ENCODE results near the gene C9orf57.
A peak's percentile ranks its signal among the peaks of the same experiment; 100 is the strongest.

C9orf57 gene

GRCh38 chr9:72065076-72065475 is 4.7 kb upstream of the C9orf57 start:
- Mint-ChIP-seq H3K36me3 (ENCODE audit: low read depth) (no peaks in the 10 kb centered on the region), H3K9me3 (peaks cover 5% of the 10 kb centered on the region), H3K27ac (no peak overlapping the region), H3K4me1 (no peaks in the 10 kb centered on the region), H3K27me3 (ENCODE audit: low read depth) (peaks cover 8% of the 10 kb centered on the region), H3K4me3 (no peak overlapping the region)
- no peak for TF ChIP-seq CTCF (IDR thresholded peaks at IDR 0.05; ENCODE audit: unreplicated experiment in 3 of 3)

- no peak for TF ChIP-seq CTCF (IDR thresholded peaks at IDR 0.05; ENCODE audit: unreplicated experiment in 3 of 3)
- Mint-ChIP-seq H3K36me3 (ENCODE audit: low read depth) (no peaks in the 10 kb centered on the region), H3K9me3 (peaks cover 3% of the 10 kb centered on the region), H3K27me3 (ENCODE audit: low read depth) (peaks cover 5% of the 10 kb centered on the region), H3K4me3 (no peak overlapping the region), H3K4me1 (peaks cover 12% of the 10 kb centered on the region), H3K27ac (no peak overlapping the region)
Observed at GRCh38 chr9:72052122-72052521, 8.3 kb downstream of the C9orf57 start.

GRCh38 chr9:72048850-72049249 is 11.6 kb downstream of the C9orf57 start:
- peaks cover 5% of the 10 kb centered on the region for H3K27me3 Mint-ChIP-seq (ENCODE audit: low read depth)

GRCh38 chr9:72046630-72047456 is 13.6 kb downstream of the C9orf57 start:
- Mint-ChIP-seq H3K27ac (no peak overlapping the region), H3K4me1 (peaks cover 18% of the 10 kb centered on the region), H3K36me3 (ENCODE audit: low read depth) (no peaks in the 10 kb centered on the region), H3K27me3 (ENCODE audit: low read depth) (peaks cover 4% of the 10 kb centered on the region), H3K9me3 (peaks cover 3% of the 10 kb centered on the region), H3K4me3 (no peak overlapping the region)
- TF ChIP-seq CTCF (IDR thresholded peaks at IDR 0.05; ENCODE audit: unreplicated experiment in 3 of 3) = no peak

More at GRCh38 chr9:72048850-72049249, 11.6 kb downstream of the C9orf57 start:
- no peaks in the 10 kb centered on the region for H3K36me3 Mint-ChIP-seq (ENCODE audit: low read depth)
- H3K4me1 Mint-ChIP-seq = peaks cover 12% of the 10 kb centered on the region
- peak overlapping the region in 1 of 3 experiments; percentile 12 for H3K27ac Mint-ChIP-seq
- TF ChIP-seq CTCF (IDR thresholded peaks at IDR 0.05; ENCODE audit: unreplicated experiment in 3 of 3) = no peak
- H3K9me3 Mint-ChIP-seq = peaks cover 3% of the 10 kb centered on the region
- H3K4me3 Mint-ChIP-seq = no peak overlapping the region

GRCh38 chr9:72044095-72044494 is 16.3 kb downstream of the C9orf57 start:
- Mint-ChIP-seq H3K36me3 (ENCODE audit: low read depth) (no peaks in the 10 kb centered on the region), H3K4me1 (peaks cover 19% of the 10 kb centered on the region), H3K27me3 (ENCODE audit: low read depth) (peaks cover 6% of the 10 kb centered on the region), H3K9me3 (no peaks in the 10 kb centered on the region), H3K27ac (no peak overlapping the region), H3K4me3 (no peak overlapping the region)
- TF ChIP-seq CTCF (IDR thresholded peaks at IDR 0.05; ENCODE audit: unreplicated experiment in 3 of 3) = no peak

GRCh38 chr9:72043576-72043975 is 16.8 kb downstream of the C9orf57 start:
- Mint-ChIP-seq H3K4me3 (no peak overlapping the region), H3K36me3 (ENCODE audit: low read depth) (no peaks in the 10 kb centered on the region), H3K27ac (no peak overlapping the region), H3K27me3 (ENCODE audit: low read depth) (peaks cover 11% of the 10 kb centered on the region), H3K4me1 (peaks cover 14% of the 10 kb centered on the region), H3K9me3 (no peaks in the 10 kb centered on the region)
- no peak for TF ChIP-seq CTCF (IDR thresholded peaks at IDR 0.05; ENCODE audit: unreplicated experiment in 3 of 3)

Data from nephron (organoid).